ENCODE measurements around the gene STK39.

STK39 gene

GRCh38 chr2:168207851-168208250 is 39.5 kb downstream of the STK39 start:
- DNase-seq: no peak

GRCh38 chr2:168203762-168204693 is 43.4 kb downstream of the STK39 start:
- DNase-seq: no peak

GRCh38 chr2:168201584-168202116 is 45.7 kb downstream of the STK39 start:
- DNase-seq: no peak

- no peak for DNase-seq
These were observed 46.3 kb downstream of the STK39 start for GRCh38 chr2:168200930-168201583.

- DNase-seq: no peak
These were observed 48.8 kb downstream of the STK39 start for GRCh38 chr2:168198476-168199207.

- no peak for DNase-seq
These were observed 50.6 kb downstream of the STK39 start for GRCh38 chr2:168196764-168197180.

- DNase-seq: peak; percentile 46
These were observed 52.4 kb downstream of the STK39 start for GRCh38 chr2:168194784-168195522.

- peak; percentile 35 for DNase-seq
These were observed 54.4 kb downstream of the STK39 start for GRCh38 chr2:168192839-168193616.

GRCh38 chr2:168191955-168192785 is 55.2 kb downstream of the STK39 start:
- no peak for DNase-seq

- DNase-seq: no peak
These were observed 56.6 kb downstream of the STK39 start for GRCh38 chr2:168190590-168191336.

- DNase-seq: no peak
These were observed 57.4 kb downstream of the STK39 start for GRCh38 chr2:168189835-168190569.

GRCh38 chr2:168188002-168188401 is 59.4 kb downstream of the STK39 start:
- DNase-seq: no peak

GRCh38 chr2:168186452-168186851 is 60.9 kb downstream of the STK39 start:
- DNase-seq: no peak

- DNase-seq: no peak
These were observed 61.7 kb downstream of the STK39 start for GRCh38 chr2:168185583-168186274.

- no peak for DNase-seq
These were observed 62.5 kb downstream of the STK39 start for GRCh38 chr2:168184681-168185513.

GRCh38 chr2:168183308-168183997 is 63.9 kb downstream of the STK39 start:
- DNase-seq: no peak

All from stimulated activated CD4-positive, alpha-beta T cell treated with anti-CD3 and anti-CD28 coated beads, Interleukin-1b, Interleukin-23, amount 100 ng/mL, for 48 hours (primary cell).